Activated CD4-positive, alpha-beta memory T cell treated with anti-CD3 and anti-CD28 coated beads for 36 hours (primary cell): Measurements from ENCODE around the gene FOS. TPM values are rescaled to one million over a fixed set of nuclear protein-coding genes. Genes with fewer than 3 reads are reported as not detected.

Experiments
- CTCF ChIA-PET: fragments of 350-600 bp; sonication (Branson Sonifier 250); formaldehyde crosslinking; loops from one replicate; lab custom pipeline; 2021; ENCODE audit warnings: antibody characterized with exemption, inconsistent platforms; lab: Charles Lee
- POLR2A ChIA-PET: fragments of 350-600 bp; sonication (Branson Sonifier 250); formaldehyde crosslinking; loops from one replicate; lab custom pipeline; 2021; ENCODE audit warnings: antibody characterized with exemption; lab: Charles Lee
- DNase-seq: peaks from one replicate; pipeline ENCODE4 v3.0.0-alpha.2; 2020
- H3K27ac Mint-ChIP-seq: one replicate; pipeline ENCODE4 v1.8.0; 2021; ENCODE audit warnings: mixed read lengths
- H3K27me3 Mint-ChIP-seq: one replicate; pipeline ENCODE4 v1.8.0; 2021; ENCODE audit warnings: mixed read lengths
- H3K36me3 Mint-ChIP-seq: one replicate; pipeline ENCODE4 v1.8.0; 2021; ENCODE audit warnings: mixed read lengths
- H3K4me1 Mint-ChIP-seq: one replicate; pipeline ENCODE4 v1.8.0; 2021; ENCODE audit warnings: low read depth, mixed read lengths
- H3K4me3 Mint-ChIP-seq: one replicate; pipeline ENCODE4 v1.8.0; 2021; ENCODE audit warnings: mild to moderate bottlenecking, mixed read lengths
- H3K9me3 Mint-ChIP-seq: one replicate; pipeline ENCODE4 v1.8.0; 2021; ENCODE audit warnings: mixed read lengths
- intact Hi-C: fragments of 100-400 bp; cut with micrococcal nuclease; formaldehyde crosslinking; loops from one replicate; pipeline ENCODE4 v1.15.1; 2023
- total RNA-seq, 2 experiments: library from RNA; stranded (reverse); gene quantifications; one replicate each; pipeline ENCODE4 v1.2.3, GENCODE V29; 2021

FOS gene
- total RNA-seq, 2 experiments from 2014 or later: 21.1 to 26.7 TPM

DNA sequence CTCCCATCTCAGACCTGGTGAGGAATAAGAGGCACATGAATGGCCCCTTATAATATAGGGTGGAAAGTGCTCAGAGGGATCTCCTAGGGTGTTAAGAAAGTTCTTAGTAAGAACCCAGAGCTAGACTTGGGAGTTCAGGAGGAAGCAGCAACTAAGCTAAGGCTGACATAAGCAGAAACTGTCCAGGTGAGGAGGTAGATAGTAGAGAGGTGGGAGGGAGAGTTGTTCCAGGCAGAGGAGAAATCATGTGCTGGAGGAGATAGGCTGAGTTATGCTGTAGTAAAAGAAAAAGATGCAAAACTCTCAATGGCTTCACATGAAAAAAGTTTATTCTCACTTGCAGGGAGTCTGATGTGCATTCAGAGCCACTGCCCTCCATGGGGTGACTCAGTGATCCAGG, 50.7 kb downstream of the FOS start:
- no peak for DNase-seq
- ChIA-PET POLR2A (no interaction called here), CTCF (interaction anchor here (1.6 kb wide), 1 partner anchor 22 kb away, joined by 3 read pairs; no protein-coding TSS in a partner anchor)
- Mint-ChIP-seq H3K4me3 (no peak overlapping the region), H3K36me3 (no peaks in the 10 kb centered on the region), H3K9me3 (no peaks in the 10 kb centered on the region), H3K4me1 (peaks cover 18% of the 10 kb centered on the region), H3K27me3 (peaks cover 3% of the 10 kb centered on the region), H3K27ac (no peak overlapping the region)
- intact Hi-C loops: no loop called here

DNA sequence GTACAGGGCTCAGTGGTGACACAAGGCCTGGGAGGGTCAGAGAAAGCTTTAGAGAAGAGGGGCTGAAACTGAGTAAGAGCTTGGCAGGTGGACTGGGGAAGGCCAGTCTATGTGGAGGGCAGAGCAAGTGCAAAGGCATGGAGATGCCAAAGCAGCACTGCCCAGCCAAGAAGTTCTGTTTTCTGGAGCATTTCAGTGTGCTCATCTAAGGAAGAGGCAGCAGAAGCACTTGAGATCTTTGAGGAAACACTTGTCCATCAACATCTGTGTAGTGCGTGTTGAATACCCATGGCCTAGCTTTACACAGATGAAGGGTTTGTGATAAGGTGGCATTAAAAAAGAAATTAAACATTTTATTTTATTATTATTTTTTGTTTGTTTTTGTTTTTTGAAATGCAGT, 52.8 kb downstream of the FOS start:
- DNase-seq: no peak
- CTCF ChIA-PET: no interaction called here
- Mint-ChIP-seq H3K9me3 (no peaks in the 10 kb centered on the region), H3K36me3 (no peaks in the 10 kb centered on the region), H3K4me3 (no peak overlapping the region), H3K27me3 (no peaks in the 10 kb centered on the region), H3K4me1 (peaks cover 30% of the 10 kb centered on the region), H3K27ac (no peak overlapping the region)
- intact Hi-C loops: no loop called here
- POLR2A ChIA-PET: no interaction called here

Other genes with a start within 250 kb of the FOS start
- 10 to 100 TPM; 19.7 to 21.2 TPM for gene MLH3, start 227.4 kb upstream of the FOS start, total RNA-seq
- 10 to 100 TPM; 41.3 to 45.8 TPM for gene ACYP1, start 214.8 kb upstream of the FOS start, total RNA-seq
- gene ZC2HC1C, start 209.2 kb upstream of the FOS start, total RNA-seq: 1 to 10 TPM; 1.4 to 2.1 TPM
- gene NEK9, start 151.8 kb upstream of the FOS start, total RNA-seq: 10 to 100 TPM; 51.8 to 56.4 TPM
- 100 to 1,000 TPM; 189 to 201 TPM for gene TMED10, start 102.2 kb upstream of the FOS start, total RNA-seq
- 1 to 10 TPM; 1.7 to 1.8 TPM for gene JDP2, start 149.2 kb downstream of the FOS start, total RNA-seq
- 100 to 1,000 TPM; 171 to 182 TPM for gene BATF, start 243.6 kb downstream of the FOS start, total RNA-seq